HG02588 (cell line): ENCODE measurements around the gene IGSF9.

ENCODE experiments used
- ATAC-seq: cut with Tn5 transposase; IDR thresholded peaks from one replicate; pipeline ENCODE4 v1.9.1; 2021; ENCODE audit warnings: mild to moderate bottlenecking, moderate library complexity; ENCODE audit not compliant: unreplicated experiment

Gene IGSF9

GRCh38 chr1:159945483-159946241 is at the start of gene IGSF9:
TSS of gene IGSF9 (minus strand) at chr1:159945613. CDS start at chr1:159943454, 2,159 bp downstream.
- ATAC-seq, result no peak

- ATAC-seq, result no peak
Observed at GRCh38 chr1:159994896-159995295, 49.5 kb upstream of the IGSF9 start.

- ATAC-seq, result no peak
Observed at GRCh38 chr1:159993911-159994310, 48.5 kb upstream of the IGSF9 start.

- ATAC-seq, result no peak
Observed at GRCh38 chr1:159992161-159992560, 46.7 kb upstream of the IGSF9 start.

- ATAC-seq, result no peak
Observed at GRCh38 chr1:159991513-159991912, 46.1 kb upstream of the IGSF9 start.

GRCh38 chr1:159990005-159990404 is 44.6 kb upstream of the IGSF9 start:
- no peak for ATAC-seq

GRCh38 chr1:159989581-159989980 is 44.2 kb upstream of the IGSF9 start:
- ATAC-seq, result no peak

GRCh38 chr1:159988006-159988405 is 42.6 kb upstream of the IGSF9 start:
- ATAC-seq, result no peak

- no peak for ATAC-seq
Observed at GRCh38 chr1:159987186-159987585, 41.8 kb upstream of the IGSF9 start.

- ATAC-seq, result no peak
Observed at GRCh38 chr1:159986531-159986930, 41.1 kb upstream of the IGSF9 start.

GRCh38 chr1:159986093-159986492 is 40.7 kb upstream of the IGSF9 start:
- ATAC-seq, result no peak

GRCh38 chr1:159985473-159985872 is 40.1 kb upstream of the IGSF9 start:
- ATAC-seq, result no peak

- ATAC-seq, result no peak
Observed at GRCh38 chr1:159983681-159984080, 38.3 kb upstream of the IGSF9 start.

- ATAC-seq, result no peak
Observed at GRCh38 chr1:159982280-159982679, 36.9 kb upstream of the IGSF9 start.

- ATAC-seq, result no peak
Observed at GRCh38 chr1:159981351-159982055, 36.1 kb upstream of the IGSF9 start.

- ATAC-seq, result no peak
Observed at GRCh38 chr1:159980786-159981185, 35.4 kb upstream of the IGSF9 start.

GRCh38 chr1:159980076-159980475 is 34.7 kb upstream of the IGSF9 start:
- ATAC-seq, result no peak

GRCh38 chr1:159979257-159979656 is 33.8 kb upstream of the IGSF9 start:
- ATAC-seq, result no peak

- ATAC-seq, result no peak
Observed at GRCh38 chr1:159978107-159978398, 32.6 kb upstream of the IGSF9 start.

GRCh38 chr1:159977364-159978106 is 32.1 kb upstream of the IGSF9 start:
- ATAC-seq, result no peak

- ATAC-seq, result no peak
Observed at GRCh38 chr1:159974350-159974965, 29.0 kb upstream of the IGSF9 start.
